A549 treated with AZD9567 at 1 μM for 4 hours (cell line): ENCODE data around the gene METTL1. TPM values are rescaled to one million over a fixed set of nuclear protein-coding genes. Genes with fewer than 3 reads are reported as not detected.

Experiments used
- total RNA-seq: library from RNA; stranded (reverse); fragments of 200-300 nt; extraction: Qiagen RNA extraction; gene quantifications from 5 replicates; pipeline ENCODE4 v1.2.3, GENCODE V29; 2022; ENCODE audit not compliant: insufficient read depth

Gene METTL1
- total RNA-seq = 59.2 to 71.4 TPM (median 60.7 TPM) in 5 replicates

GRCh38 chr12:57771873-57772428, at the start of gene METTL1:
Gene METTL1, minus strand, starts transcription at chr12:57772105. Its CDS starts 22 bp downstream, at chr12:57772083.

GRCh38 chr12:57782608-57783465, 10.9 kb upstream of the METTL1 start, which contains the start of gene TSFM:
Gene TSFM, plus strand, starts transcription at chr12:57782787. Its CDS starts 15 bp downstream, at chr12:57782802.

GRCh38 chr12:57772429-57773322, 771 bp upstream of the METTL1 start, which contains the start of gene EEF1AKMT3:
Gene EEF1AKMT3, plus strand, starts transcription at chr12:57772614. Its CDS starts 111 bp downstream, at chr12:57772725.

GRCh38 chr12:57766464-57767304, 5.2 kb downstream of the METTL1 start, which contains the start of gene CYP27B1:
Gene CYP27B1, minus strand, starts transcription at chr12:57767078. Its CDS starts 37 bp downstream, at chr12:57767041.

GRCh38 chr12:57754411-57755193, 17.3 kb downstream of the METTL1 start, which contains the start of gene MARCHF9:
Gene MARCHF9, plus strand, starts transcription at chr12:57755103. Its CDS starts 426 bp downstream, at chr12:57755529.

GRCh38 chr12:57751788-57752667, 19.9 kb downstream of the METTL1 start, which contains the start of gene CDK4:
Gene CDK4, minus strand, starts transcription at chr12:57752310. Its CDS starts 593 bp downstream, at chr12:57751717.

GRCh38 chr12:57744777-57745484, 27.0 kb downstream of the METTL1 start, which contains the start of gene TSPAN31:
Gene TSPAN31, plus strand, starts transcription at chr12:57745039. Its CDS starts 116 bp downstream, at chr12:57745155.

GRCh38 chr12:57738661-57739237, 33.2 kb downstream of the METTL1 start, which contains the start of gene AGAP2:
Gene AGAP2, minus strand, starts transcription at chr12:57738742. Its CDS starts 496 bp downstream, at chr12:57738246.

Other genes starting within 250 kb of the METTL1 start
- 7.9 to 27.8 TPM (median 25.9 TPM) in 5 replicates for gene MBD6, start 249.3 kb downstream of the METTL1 start, total RNA-seq
- 113 to 139 TPM (median 118 TPM) in 5 replicates for gene DCTN2, start 224.9 kb downstream of the METTL1 start, total RNA-seq
- 0.17 to 0.32 TPM (median 0.26 TPM) in 4 of 5 replicates, not detected in the other for gene KIF5A, start 222.1 kb downstream of the METTL1 start, total RNA-seq
- 39.5 to 42.5 TPM (median 40.2 TPM) in 5 replicates for gene PIP4K2C, start 180.9 kb downstream of the METTL1 start, total RNA-seq
- 11.8 to 16.9 TPM (median 16.2 TPM) in 5 replicates for gene DTX3, start 167.3 kb downstream of the METTL1 start, total RNA-seq
- gene ARHGEF25, start 160.7 kb downstream of the METTL1 start, total RNA-seq = 5.0 to 22.2 TPM (median 5.9 TPM) in 5 replicates
- 33.1 to 44.2 TPM (median 39.2 TPM) in 5 replicates for gene B4GALNT1, start 138.9 kb downstream of the METTL1 start, total RNA-seq
- gene OS9, start 78.0 kb downstream of the METTL1 start, total RNA-seq = 115 to 117 TPM (median 116 TPM) in 5 replicates
- 0.09 to 0.16 TPM (median 0.12 TPM) in 4 of 5 replicates, not detected in the other for gene AGAP2, start 33.4 kb downstream of the METTL1 start, total RNA-seq
- 15.7 to 20.3 TPM (median 16.1 TPM) in 5 replicates for gene TSPAN31, start 27.1 kb downstream of the METTL1 start, total RNA-seq
- gene CDK4, start 19.8 kb downstream of the METTL1 start, total RNA-seq = 232 to 253 TPM (median 250 TPM) in 5 replicates
- gene MARCHF9, start 17.0 kb downstream of the METTL1 start, total RNA-seq = 4.7 to 8.0 TPM (median 7.2 TPM) in 5 replicates
- gene CYP27B1, start 5.0 kb downstream of the METTL1 start, total RNA-seq = 0.79 to 3.1 TPM (median 2.3 TPM) in 5 replicates
- gene EEF1AKMT3, start 509 bp upstream of the METTL1 start, total RNA-seq = 4.1 to 5.3 TPM (median 4.6 TPM) in 5 replicates
- gene TSFM, start 10.7 kb upstream of the METTL1 start, total RNA-seq = 69.0 to 74.2 TPM (median 71.0 TPM) in 5 replicates
- gene AVIL, start 46.6 kb upstream of the METTL1 start, total RNA-seq = 0.42 to 0.77 TPM (median 0.54 TPM) in 4 of 5 replicates, not detected in the other
- gene CTDSP2, start 74.6 kb upstream of the METTL1 start, total RNA-seq = 40.6 to 49.7 TPM (median 44.1 TPM) in 5 replicates
- gene ATP23, start 169.5 kb upstream of the METTL1 start, total RNA-seq = 2.9 to 6.4 TPM (median 5.7 TPM) in 5 replicates